GM10266 (cell line): ENCODE data around the gene ZDHHC5.

Experiments used
- DNase-seq: peaks from one replicate; pipeline ENCODE4 v3.0.0; 2012; ENCODE audit errors: extremely low spot score
- CTCF ChIP-seq: IDR thresholded peaks from 2 replicates; pipeline ENCODE4 v1.5.1; 2012; ENCODE audit warnings: mild to moderate bottlenecking, low read depth; ENCODE audit not compliant: control insufficient read depth, insufficient read depth; ENCODE audit errors: missing control alignments

ZDHHC5 gene

GRCh38 chr11:57735619-57736298, 67.8 kb downstream of the ZDHHC5 start:
- no peak for DNase-seq

GRCh38 chr11:57741132-57742086, 73.5 kb downstream of the ZDHHC5 start, which contains the start of gene SELENOH:
Gene SELENOH, plus strand, starts transcription at chr11:57741491. Its CDS starts 105 bp downstream, at chr11:57741596.
- peak; percentile 87 for DNase-seq

More at GRCh38 chr11:57735619-57736298, 67.8 kb downstream of the ZDHHC5 start:
- TF ChIP-seq CTCF: no peak

GRCh38 chr11:57742087-57742452, 74.2 kb downstream of the ZDHHC5 start:
- DNase-seq: no peak
- TF ChIP-seq CTCF: no peak

More at GRCh38 chr11:57741132-57742086, 73.5 kb downstream of the ZDHHC5 start, which contains the start of gene SELENOH:
- no peak for TF ChIP-seq CTCF

GRCh38 chr11:57744357-57744756, 76.4 kb downstream of the ZDHHC5 start:
- DNase-seq: no peak

GRCh38 chr11:57745206-57745605, 77.3 kb downstream of the ZDHHC5 start:
- TF ChIP-seq CTCF: no peak
- DNase-seq: no peak

More at GRCh38 chr11:57744357-57744756, 76.4 kb downstream of the ZDHHC5 start:
- no peak for TF ChIP-seq CTCF

- no peak for TF ChIP-seq CTCF
- DNase-seq: no peak
Measured at GRCh38 chr11:57746920-57747319, 79.0 kb downstream of the ZDHHC5 start.
